Dedifferentiated amniotic fluid mesenchymal stem cell (primary cell): Measurements from ENCODE around the gene ZC3HAV1.
"Not testable (repeated sequence)": the region's sequence is repeated elsewhere in the genome, so short reads cannot be mapped to it uniquely, and the experiment has no call there.

Experiments
- DNase-seq: peaks from one replicate; pipeline ENCODE4 v3.0.0-alpha.2; 2016; ENCODE audit errors: extremely low spot score

ZC3HAV1 gene

DNA sequence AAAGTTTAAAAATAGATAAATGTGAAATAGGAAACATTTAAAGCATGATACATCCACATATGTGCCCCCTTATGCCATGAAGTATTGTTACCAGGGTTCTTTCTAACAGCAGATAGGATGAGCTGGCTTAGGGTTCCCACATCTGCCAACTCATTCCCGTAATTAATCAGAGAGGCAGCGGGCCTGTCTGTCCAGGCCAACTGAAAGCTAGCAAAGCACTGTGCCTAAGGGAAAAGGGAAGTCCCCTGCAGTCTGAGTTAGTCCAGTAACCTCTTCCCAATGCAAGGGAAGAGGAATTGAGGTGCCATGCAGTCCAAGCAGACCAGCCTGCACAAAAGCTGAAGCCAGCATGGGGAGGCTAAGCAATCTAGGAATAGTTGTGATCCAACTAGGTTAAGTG, 55.4 kb downstream of the ZC3HAV1 start:
- no peak for DNase-seq

DNA sequence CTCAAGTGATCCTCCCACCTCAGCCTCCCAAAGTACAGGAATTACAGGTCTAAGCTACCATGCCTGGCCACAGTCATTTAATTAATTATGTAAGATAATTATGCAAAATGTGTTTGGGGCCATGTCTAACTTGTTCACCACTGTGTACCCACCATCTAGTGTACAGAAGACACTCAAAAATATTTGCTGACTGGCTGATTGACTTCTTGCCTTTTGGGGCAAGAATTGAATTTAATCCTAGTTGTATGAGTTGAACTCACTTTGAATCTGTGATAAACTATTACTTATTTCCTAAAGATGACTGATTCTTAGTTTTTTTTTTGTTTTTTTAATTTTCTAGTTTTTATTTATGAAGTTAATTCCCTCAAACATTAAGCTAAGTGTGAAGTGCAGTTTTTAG, 57.9 kb downstream of the ZC3HAV1 start:
- DNase-seq: no peak

- DNase-seq: no peak
Measured at GRCh38 chr7:139049936-139050335, 59.6 kb downstream of the ZC3HAV1 start.

DNA sequence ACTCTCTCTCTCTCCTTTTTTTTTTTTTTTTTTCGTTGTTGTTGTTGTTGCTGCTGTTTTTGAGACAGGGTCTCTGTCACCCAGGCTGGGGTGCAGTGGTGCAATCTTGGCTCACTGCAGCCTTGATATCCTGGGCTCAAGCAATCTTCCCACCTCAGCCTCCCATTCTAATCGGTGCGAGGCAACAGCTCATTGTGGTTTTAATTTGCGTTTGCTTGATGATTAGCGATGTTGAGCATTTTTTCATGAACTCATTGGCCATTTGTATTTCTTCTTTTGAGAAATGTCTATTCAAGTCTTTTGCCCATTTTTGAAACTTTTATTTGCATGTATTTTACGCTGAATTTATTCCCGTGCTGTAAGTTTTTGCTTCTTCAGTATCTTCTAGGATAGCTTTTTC, 60.4 kb downstream of the ZC3HAV1 start:
- no peak for DNase-seq

GRCh38 chr7:139047970-139048369, 61.5 kb downstream of the ZC3HAV1 start:
- DNase-seq: no peak

DNA sequence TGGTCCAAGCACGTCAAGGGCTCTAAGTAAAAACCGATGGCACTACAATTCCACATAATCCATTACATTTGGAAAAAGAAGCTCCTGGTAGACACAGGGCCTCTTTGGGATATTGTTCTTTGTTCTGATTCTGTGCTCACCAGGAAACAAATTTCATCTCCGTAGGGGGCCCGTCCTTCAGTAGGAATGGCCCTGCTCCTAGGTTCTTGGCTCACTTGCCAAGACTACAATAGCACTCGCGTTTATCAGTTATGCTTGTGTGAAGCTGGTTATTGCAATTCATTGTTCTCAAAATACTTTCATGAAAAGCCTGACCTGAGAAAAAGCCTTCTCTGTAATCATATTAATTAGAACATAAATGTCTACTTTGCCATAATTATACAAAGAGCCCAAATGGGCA, 63.4 kb downstream of the ZC3HAV1 start:
- DNase-seq: no peak

GRCh38 chr7:139044813-139045794, 64.4 kb downstream of the ZC3HAV1 start:
- DNase-seq: no peak

GRCh38 chr7:139043823-139044812, 65.4 kb downstream of the ZC3HAV1 start:
- no peak for DNase-seq

DNA sequence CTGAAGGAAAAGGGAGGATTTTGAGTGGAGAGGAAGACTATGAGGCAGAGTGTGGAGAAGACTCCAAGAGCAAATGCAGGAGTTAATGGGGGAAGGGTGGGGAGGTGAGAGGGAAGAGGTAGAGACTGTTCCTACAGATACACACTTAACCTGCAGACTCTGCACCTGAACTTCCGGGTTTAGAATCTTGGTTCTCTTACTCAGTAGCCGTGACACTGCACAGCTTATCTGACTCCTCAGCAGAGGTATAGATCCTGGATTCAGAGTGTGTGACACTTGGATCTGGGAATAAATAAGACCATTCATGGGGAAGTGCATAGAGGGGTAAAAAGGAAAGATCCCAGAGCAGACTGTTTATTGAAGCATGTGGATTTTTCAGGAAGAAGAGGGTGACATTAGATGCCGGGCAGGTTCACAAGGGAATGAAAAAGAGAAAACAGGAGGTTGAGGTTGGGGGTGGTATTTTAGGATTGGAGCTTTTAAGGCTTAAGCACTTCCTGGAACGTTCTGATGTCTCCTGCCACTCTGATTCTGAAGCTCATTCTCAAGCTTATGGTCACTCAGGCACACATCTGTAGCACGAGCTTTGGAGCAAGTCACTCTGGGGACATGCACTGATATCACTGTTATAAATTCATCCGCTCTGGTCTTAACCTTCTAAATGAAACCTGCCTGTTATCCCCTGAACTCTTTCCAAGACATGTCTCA, 68.0 kb downstream of the ZC3HAV1 start:
- no peak for DNase-seq

DNA sequence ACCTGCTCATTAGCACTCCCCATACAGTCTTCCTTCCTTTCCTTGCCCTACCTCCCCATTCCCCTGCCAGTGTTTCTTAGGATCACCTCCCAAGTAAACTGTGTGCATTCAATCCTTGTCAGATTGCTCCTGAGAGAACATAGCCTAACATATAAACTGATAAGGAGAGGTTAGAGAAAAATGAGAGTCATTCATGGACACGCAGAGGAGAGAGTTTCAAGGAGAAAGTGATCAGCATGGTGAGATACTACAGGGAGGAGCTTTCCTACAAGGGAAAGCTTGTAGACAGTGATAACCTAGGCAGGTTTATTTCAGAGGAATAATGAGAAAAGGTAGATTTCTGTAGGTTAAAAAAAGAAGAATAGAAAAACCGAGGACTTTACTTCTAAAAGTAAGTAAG, 70.8 kb downstream of the ZC3HAV1 start:
- no peak for DNase-seq

GRCh38 chr7:139036901-139037300, 72.6 kb downstream of the ZC3HAV1 start:
- no peak for DNase-seq

- peak; percentile 46 for DNase-seq
Measured at GRCh38 chr7:139035586-139036353, 73.8 kb downstream of the ZC3HAV1 start, which contains the start of gene ZC3HAV1L. TSS of gene ZC3HAV1L (minus strand) at chr7:139036042. CDS start at chr7:139036017, 25 bp downstream.

GRCh38 chr7:139034855-139035585, 74.5 kb downstream of the ZC3HAV1 start:
- no peak for DNase-seq

DNA sequence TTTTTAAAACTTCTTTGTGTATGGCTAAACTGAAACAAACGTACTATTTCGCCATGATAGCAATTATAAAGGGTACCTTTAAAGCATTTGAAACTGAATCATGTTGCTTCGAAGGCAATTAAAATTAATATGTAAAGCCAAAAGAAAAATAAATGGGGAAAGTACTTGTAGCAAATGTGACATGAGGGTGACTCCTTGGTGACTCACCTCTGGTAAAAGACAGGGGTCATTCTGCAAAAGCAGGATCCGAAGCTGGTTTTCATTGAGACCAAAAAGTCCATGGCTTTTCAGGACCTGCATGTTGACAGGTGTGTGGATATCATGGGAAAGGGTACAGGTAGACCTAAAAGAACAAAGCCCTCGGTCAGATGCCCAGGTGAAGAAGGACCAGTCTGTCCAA, 75.2 kb downstream of the ZC3HAV1 start:
- no peak for DNase-seq

DNA sequence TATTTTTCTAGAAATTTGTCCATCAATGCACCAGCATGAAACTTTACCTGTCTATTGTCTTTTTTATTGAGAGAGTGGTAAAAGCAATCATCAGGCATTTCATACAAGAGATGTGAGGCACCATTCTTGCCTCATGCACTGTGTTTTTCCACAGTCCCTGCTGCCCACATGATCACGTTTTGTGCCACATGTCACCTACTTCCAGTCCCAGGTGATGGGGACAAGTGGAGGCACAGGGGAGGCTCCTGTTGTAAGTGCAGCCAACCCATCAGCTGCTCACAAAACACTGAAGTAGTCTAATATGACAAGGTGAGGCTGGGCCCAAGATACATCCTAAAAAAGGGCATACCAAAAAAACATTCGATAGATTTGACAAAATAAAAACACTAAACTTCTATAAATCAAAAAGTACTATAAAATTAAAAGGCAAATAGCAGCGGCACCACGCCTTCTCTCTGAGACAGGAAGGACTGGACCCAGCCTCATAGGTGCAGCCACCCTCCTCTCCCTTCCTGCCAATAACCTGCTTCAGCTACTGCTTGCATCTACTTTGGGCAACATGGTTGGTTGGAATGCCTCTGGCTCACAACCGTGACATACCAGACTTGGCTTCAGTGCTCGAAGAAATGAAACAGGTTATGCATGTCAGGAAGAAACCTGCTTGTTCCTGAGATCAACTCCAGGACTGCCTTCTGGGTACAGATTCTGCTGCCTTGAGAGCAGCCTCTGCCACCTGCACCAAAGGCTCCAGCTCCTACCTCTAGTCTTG, 76.0 kb downstream of the ZC3HAV1 start:
- DNase-seq: no peak

DNA sequence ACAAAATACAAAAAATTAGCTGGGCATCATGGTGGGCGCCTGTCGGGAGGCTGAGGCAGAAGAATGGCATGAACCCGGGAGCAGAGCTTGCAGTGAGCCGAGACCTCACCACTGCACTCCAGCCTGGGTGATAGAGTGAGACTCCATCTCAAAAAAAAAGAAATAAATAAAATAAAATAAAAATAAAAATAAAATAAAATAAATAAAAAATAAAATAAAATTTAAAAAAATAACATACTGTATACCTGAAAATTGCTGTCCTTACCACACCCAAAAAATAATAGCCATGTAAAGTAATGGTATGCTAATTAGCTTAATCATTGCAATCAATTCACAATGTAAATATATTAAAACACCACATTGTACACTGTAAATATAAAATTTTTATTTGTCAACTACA, 77.0 kb downstream of the ZC3HAV1 start:
- DNase-seq: no peak

DNA sequence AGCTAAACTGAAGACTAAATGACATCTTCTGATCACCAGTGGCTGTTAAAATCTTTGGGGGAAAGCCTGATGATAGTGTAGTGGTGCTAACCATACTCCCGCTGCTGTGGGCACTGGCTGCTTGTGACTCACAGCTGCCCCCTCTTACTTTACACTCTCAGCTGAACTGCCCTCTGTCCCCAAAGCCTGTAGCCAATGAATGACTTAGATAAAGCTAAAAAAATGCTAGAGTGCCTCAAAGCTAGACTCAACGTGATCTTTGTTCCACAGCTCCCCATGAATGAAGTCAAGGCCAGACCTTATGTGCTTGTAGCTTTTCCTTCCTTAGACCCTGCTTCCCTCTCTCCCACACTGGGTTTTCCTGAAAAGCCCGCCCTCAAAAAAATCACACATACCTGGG, 80.2 kb downstream of the ZC3HAV1 start:
- DNase-seq: no peak

GRCh38 chr7:139026551-139026950, 83.0 kb downstream of the ZC3HAV1 start:
- no peak for DNase-seq

DNA sequence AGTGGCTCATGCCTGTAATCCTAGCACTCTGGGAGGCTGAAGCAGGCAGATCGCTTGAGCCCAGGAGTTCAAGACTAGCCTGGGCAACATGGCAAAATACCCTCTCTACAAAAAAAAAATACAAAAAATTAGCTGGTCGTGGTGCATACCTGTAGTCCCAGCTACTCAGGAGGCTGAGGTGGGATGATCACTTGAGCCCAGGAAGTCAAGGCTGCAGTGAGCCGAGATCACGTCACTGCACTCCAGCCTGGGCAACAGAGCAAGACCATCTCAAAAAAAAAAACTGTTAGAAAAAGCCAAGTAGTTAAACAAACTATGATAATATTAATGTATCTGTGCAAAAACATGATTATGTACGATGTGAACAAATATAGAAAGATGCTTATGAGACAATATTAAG, 83.7 kb downstream of the ZC3HAV1 start:
- DNase-seq: not testable (repeated sequence)
